HL-60/S4 (cell line): ENCODE data around the gene RNASEH2A.

Experiments used
- in situ Hi-C: fragments of 300-500 bp; cut with MboI; formaldehyde crosslinking; loops from 2 replicates; pipeline ENCODE4 v1.14.3; 2022; ENCODE audit warnings: low sequenced_read_pairs

Gene RNASEH2A

GRCh38 chr19:12782424-12783290 is 23.7 kb upstream of the RNASEH2A start:
- in situ Hi-C loops, result no loop called here

DNA sequence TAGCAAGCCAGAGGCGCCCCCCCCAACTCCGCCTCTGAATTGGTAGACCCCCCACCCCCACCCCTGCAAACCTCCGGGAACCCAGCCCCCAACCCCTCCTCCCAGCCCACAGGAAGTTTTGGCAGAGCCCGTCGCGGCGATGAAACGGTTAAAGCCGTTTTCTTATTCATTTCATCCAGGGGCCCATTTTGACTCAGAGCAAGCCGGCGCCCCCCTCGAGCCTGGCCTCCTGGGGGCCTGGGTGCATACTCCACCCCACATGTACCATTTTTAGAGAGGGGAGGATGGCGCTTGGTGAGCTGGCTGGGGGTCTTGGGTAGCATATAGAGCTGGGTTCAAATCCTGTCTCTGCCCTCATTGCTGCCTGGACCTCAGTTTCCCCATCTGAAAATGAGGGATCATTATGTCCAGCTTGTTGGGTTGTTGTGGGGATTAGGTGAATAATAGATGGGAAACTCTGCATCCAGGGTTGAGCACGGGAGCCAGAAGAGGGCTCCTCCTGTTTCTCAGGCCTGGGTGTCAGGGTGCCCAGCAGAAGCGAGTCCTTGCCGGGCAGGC is 23.0 kb upstream of the RNASEH2A start:
- in situ Hi-C loops, result no loop called here

- in situ Hi-C loops, result no loop called here
Observed at GRCh38 chr19:12783849-12784393, 22.5 kb upstream of the RNASEH2A start.

DNA sequence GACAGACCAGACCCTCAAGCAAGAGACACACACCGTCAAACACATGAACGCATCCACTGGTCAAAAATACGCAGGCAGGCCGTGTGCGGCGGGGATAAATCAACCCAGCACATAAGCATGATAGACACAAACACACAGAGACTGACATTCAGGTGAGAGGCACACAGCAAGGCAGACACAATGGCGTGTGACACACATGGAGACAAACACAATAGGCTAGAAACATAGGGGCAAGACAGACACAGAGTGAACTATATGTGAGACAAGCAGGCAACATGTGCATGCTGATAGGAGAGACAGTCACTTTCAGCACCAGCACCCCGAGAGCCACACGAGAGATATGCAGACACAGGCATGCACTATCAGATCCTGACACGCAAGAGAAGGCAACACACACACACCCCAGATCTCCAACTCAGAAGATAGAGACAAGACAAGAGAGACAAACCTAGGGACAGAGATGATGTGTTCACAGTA is 22.0 kb upstream of the RNASEH2A start:
- in situ Hi-C loops, result no loop called here

DNA sequence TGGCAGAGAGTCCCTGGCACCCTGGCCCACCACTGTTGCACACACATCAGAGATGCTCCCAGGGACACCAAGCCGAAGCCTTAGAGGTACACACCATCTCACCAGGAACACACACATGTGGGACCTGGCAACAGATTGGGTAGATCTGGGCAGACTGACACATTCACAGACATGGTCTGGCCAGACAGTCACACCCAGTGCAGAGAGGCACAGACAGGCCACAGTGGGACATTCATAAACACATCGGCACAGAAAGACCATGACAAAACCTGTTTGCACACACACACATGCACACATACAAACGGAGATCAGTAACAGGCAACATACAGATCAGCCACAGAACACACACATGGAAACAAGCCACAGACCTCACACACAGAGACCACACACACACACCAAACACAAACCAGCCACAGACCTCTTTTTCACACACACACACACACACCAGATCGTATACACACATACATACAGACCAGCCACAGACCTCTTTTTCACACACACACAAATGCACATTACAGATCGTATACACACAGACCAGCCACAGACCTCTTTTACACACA is 21.4 kb upstream of the RNASEH2A start:
- in situ Hi-C loops, result no loop called here

DNA sequence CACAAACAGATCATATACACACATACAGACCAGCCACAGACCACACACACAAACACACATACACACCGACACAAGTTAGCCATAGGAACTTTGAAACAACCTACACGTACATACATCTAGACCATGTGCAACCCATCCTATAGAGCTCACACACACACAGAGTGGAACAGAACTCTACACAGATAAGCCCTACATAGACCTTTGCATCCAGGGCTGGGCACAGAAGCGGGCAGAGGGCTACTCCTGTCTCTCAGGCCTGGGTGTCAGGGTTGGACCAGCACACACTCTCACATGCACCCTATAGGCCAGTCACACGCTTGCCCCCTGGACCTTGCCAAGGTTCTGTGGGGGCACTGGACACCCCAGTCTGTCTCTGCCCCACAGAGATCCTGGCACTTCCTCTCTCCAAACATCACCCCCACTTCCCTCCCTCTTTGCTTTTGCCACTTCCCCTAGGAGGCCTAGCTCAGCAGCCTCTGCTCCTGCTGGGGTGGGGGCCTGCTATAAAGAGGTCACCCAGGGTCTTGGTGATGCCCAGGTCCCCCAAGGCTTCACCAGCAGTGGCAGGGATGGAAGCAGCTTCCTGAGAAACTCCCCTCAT is 20.9 kb upstream of the RNASEH2A start:
- in situ Hi-C loops, result no loop called here

- in situ Hi-C loops, result no loop called here
Observed at GRCh38 chr19:12786141-12786870, 20.1 kb upstream of the RNASEH2A start.

DNA sequence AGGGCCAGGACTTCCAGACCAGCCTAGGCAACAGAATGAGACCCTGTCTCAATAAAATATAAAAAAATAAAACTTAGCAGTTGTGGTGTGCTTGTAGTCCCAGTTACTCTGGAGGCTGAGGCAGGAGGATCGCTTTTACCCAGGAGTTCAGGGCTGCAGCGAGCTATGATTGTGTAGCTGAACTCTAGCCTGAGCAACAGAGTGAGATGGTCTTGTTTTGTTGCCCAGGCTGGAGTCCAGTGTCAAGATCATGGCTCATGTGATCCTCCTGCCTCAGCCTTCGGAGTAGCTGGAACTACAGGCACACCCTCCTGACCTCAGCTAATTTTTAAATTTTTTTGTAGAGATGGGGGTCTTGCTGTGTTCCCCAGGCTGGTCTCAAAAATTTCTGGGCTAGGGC is 19.4 kb upstream of the RNASEH2A start:
- in situ Hi-C loops, result no loop called here

DNA sequence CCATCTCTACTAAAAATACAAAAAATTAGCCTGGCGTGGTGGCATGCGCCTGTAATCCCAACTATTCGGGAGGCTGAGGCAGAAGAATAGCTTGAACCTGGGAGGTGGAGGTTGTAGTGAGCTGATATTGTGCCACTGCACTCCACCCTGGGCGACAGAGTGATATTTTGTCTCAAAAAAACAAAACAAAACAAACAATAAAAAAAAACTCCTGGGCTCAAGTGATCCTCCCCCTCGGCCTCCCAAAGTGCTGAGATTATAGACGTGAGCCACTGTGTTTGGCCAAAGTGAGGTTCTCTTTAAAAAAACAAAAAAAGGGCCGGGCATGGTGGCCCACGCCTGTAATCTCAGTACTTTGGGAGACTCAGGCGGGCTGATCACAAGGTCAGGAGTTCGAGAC is 18.9 kb upstream of the RNASEH2A start:
- in situ Hi-C loops, result no loop called here

DNA sequence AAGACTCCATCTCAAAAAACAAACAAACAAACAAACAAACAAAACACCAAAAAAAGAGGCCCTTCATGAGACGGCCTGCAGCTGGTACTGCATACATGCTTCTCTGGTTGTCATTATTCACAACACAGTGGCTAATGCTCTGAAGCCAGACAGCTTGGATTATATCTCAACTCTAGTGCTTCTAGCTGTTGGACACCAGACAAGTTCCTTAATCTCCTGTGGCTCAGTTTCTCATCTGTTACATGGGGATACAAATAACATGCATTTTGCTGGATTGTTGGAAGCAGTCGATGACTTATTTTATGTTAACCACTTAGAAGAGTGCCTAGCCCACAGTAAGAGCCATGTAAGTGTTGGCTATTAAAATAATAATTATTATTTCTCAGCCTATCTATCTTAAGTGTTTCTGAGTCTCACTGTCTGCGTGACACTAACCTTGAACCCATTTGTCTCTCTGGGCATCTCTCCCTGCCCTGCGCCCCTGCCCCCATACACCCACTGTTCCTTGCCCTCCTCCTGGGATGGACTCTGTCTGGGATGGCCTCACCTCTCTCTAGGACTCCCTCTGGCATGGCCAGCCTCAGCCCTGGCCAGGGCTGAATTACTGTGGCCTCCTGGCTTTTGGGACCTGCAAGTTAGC is 18.2 kb upstream of the RNASEH2A start:
- in situ Hi-C loops, result no loop called here

- in situ Hi-C loops, result no loop called here
Observed at GRCh38 chr19:12788682-12789097, 17.7 kb upstream of the RNASEH2A start.

DNA sequence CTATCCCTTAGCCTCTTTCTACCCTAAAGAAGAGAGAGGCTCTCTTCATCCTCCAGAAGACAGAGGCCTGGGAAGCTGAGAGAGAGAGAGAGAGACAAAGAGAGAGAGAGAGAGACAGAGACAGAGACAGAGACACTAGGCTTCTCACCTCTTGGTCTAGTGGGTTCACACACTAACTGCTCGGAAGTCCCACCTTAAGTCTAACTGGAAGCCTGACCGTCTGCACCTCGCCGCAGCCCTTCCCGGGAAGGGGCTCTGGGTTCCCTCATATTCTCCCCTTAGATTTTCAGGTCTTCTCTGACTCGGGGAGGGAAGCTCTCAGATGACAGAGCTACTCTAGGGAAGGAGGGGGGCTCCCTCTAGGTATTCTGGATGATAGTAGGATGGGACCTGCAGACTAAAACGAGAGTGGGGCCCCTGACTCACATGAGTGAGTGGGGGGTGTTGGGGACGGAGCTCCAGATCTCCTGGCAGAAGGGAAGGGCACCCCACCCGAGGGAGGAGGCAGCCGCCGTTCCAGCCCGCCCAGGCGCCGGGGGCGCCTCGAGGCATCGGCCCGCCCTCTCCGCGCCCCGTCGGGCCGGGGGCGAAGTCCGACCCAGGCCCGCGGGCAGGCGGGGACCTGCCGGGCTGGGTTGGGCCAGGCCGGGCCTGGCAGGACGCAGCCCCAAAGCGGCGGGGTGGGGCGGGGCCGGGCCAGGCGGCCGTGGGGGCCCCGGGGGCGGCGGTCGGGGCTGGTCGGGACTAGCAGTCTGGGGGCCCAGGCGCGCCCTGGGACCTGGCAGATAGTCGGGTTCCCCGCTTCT is 17.1 kb upstream of the RNASEH2A start:
- in situ Hi-C loops, result no loop called here

DNA sequence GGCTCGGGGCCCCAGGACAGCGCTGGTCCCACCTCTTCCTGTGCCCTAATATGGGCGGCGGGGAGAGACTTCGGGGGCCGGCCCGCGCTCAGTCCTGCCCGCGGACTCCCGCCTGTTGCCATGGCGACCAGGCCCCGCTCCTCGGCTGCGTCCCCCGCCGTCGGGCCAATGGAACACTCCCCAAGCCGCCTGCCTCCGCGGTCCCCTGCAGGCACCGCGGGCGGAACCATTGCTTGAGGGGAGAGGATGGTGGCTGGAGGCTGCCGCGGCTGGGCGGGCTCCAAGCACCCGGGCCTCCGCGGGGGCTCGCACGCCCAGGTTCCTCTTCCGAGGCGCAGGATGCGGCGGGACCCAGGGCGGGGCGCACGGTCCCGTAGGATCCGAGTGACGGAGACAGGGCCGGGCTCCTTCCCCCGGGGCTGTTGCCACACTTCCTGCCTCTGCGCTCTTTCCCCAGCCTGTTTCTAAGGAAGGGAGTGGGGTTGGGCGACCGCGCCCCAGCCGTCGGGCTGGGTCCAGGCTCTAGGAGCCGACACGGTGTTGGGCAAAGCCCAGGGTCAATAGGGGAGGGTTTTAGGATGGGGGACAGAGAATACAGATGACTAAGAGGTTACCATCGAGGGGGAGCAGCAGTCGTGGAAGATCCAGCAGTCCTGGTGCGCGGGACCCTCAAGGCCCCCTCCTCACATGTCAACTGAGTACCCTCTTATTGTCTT is 16.3 kb upstream of the RNASEH2A start:
- in situ Hi-C loops, result no loop called here

- in situ Hi-C loops, result no loop called here
Observed at GRCh38 chr19:12790628-12791344, 15.6 kb upstream of the RNASEH2A start.

DNA sequence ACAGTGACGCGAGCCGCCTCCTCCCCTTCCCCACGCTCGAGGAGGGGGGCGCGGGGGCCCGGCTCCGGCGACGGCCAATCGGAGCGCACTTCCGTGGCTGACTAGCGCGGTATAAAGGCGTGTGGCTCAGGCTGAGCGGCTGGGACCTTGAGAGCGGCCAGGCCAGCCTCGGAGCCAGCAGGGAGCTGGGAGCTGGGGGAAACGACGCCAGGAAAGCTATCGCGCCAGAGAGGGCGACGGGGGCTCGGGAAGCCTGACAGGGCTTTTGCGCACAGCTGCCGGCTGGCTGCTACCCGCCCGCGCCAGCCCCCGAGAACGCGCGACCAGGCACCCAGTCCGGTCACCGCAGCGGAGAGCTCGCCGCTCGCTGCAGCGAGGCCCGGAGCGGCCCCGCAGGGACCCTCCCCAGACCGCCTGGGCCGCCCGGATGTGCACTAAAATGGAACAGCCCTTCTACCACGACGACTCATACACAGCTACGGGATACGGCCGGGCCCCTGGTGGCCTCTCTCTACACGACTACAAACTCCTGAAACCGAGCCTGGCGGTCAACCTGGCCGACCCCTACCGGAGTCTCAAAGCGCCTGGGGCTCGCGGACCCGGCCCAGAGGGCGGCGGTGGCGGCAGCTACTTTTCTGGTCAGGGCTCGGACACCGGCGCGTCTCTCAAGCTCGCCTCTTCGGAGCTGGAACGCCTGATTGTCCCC is 14.9 kb upstream of the RNASEH2A start, which contains the start of gene JUNB:
Gene JUNB (plus strand): TSS at position 142 of the 706 bp plus-strand sequence. CDS start 286 bp downstream, at position 428.
- in situ Hi-C loops, result no loop called here

- in situ Hi-C loops, result no loop called here
Observed at GRCh38 chr19:12792051-12792852, 14.1 kb upstream of the RNASEH2A start.
